HL-60/S4 (cell line): ENCODE data around the gene RHOT1.

ENCODE experiments used
- in situ Hi-C: fragments of 300-500 bp; cut with MboI; formaldehyde crosslinking; loops from 2 replicates; pipeline ENCODE4 v1.14.3; 2022; ENCODE audit warnings: low sequenced_read_pairs

The RHOT1 gene

GRCh38 chr17:32266051-32266388 lies 123.7 kb downstream of the RHOT1 start:
- in situ Hi-C loops, result loop anchor here (25.0 kb wide), 1 partner anchor 496 kb away; no protein-coding TSS in a partner anchor

GRCh38 chr17:32266389-32267301 lies 124.3 kb downstream of the RHOT1 start:
- in situ Hi-C loops, result loop anchor here (25.0 kb wide), 1 partner anchor 496 kb away; no protein-coding TSS in a partner anchor

- in situ Hi-C loops, result loop anchor here (25.0 kb wide), 1 partner anchor 495 kb away; no protein-coding TSS in a partner anchor
Measured at GRCh38 chr17:32267690-32268205, 125.4 kb downstream of the RHOT1 start.

GRCh38 chr17:32268734-32269288 lies 126.5 kb downstream of the RHOT1 start:
- in situ Hi-C loops, result loop anchor here (25.0 kb wide), 1 partner anchor 493 kb away; no protein-coding TSS in a partner anchor

GRCh38 chr17:32269377-32269776 lies 127.1 kb downstream of the RHOT1 start:
- in situ Hi-C loops, result loop anchor here (25.0 kb wide), 1 partner anchor 493 kb away; no protein-coding TSS in a partner anchor

- in situ Hi-C loops, result loop anchor here (25.0 kb wide), 1 partner anchor 490 kb away; no protein-coding TSS in a partner anchor
Measured at GRCh38 chr17:32271844-32272243, 129.5 kb downstream of the RHOT1 start.

- in situ Hi-C loops, result loop anchor here (25.0 kb wide), 1 partner anchor 488 kb away; no protein-coding TSS in a partner anchor
Measured at GRCh38 chr17:32274101-32274500, 131.8 kb downstream of the RHOT1 start.

- in situ Hi-C loops, result loop anchor here (25.0 kb wide), 1 partner anchor 488 kb away; no protein-coding TSS in a partner anchor
Measured at GRCh38 chr17:32274643-32275042, 132.3 kb downstream of the RHOT1 start.
